ENCODE results near the gene SLC16A5. TPM values are rescaled to one million over a fixed set of nuclear protein-coding genes. Genes with fewer than 3 reads are reported as not detected.
A peak's percentile ranks its signal among the peaks of the same experiment; 100 is the strongest.
"Not testable (repeated sequence)": the region's sequence is repeated elsewhere in the genome, so short reads cannot be mapped to it uniquely, and the experiment has no call there.

Gene SLC16A5
- total RNA-seq, 6 experiments from 2014 or later: 1.2 to 3.7 (median 1.7) TPM

GRCh38 chr17:75124041-75124818 lies 36.5 kb downstream of the SLC16A5 start:
- H3K36me3 ChIP-seq: no peaks in the 10 kb centered on the region
- no peaks in the 10 kb centered on the region for H3K27me3 ChIP-seq
- ATAC-seq (peak; percentile 70 to 95 (median 75)), DNase-seq (peak in 2 of 3 donors; percentile 71 to 80)
- H3K4me1 ChIP-seq: peaks cover 0 to 3% (median 0%) of the 10 kb centered on the region in 4 donors
- no peak overlapping the region for H3K4me3 ChIP-seq
- no peaks in the 10 kb centered on the region for H3K9me3 ChIP-seq
- WGBS (ENCODE audit: insufficient coverage, low coverage, low lambda C conversion rate, missing lambda C conversion rate): 79% methylated on average over 2 of the region's 19 CpGs
- intact Hi-C loops (cut with DNase I): no loop called here
- TF ChIP-seq CTCF (IDR thresholded peaks at IDR 0.05): no peak
- no peak for TF ChIP-seq POLR2A (IDR thresholded peaks at IDR 0.05)
- peak overlapping the region in 2 of 3 donors; percentile 18 to 43 for H3K27ac ChIP-seq

- TF ChIP-seq POLR2A (IDR thresholded peaks at IDR 0.05) (no peak), CTCF (IDR thresholded peaks at IDR 0.05) (no peak)
- DNase-seq (no peak), ATAC-seq (no peak)
- H3K27me3 ChIP-seq: no peaks in the 10 kb centered on the region
- H3K27ac ChIP-seq: peak overlapping the region in 2 of 3 donors; percentile 18 to 43
- H3K9me3 ChIP-seq: no peaks in the 10 kb centered on the region
- no CpG with 5 or more reads among the region's 4 CpGs for WGBS (ENCODE audit: insufficient coverage, low coverage, low lambda C conversion rate, missing lambda C conversion rate)
- H3K4me1 ChIP-seq: peaks cover 0 to 3% (median 0%) of the 10 kb centered on the region in 4 donors
- intact Hi-C loops (cut with DNase I): no loop called here
- no peak overlapping the region for H3K4me3 ChIP-seq
- no peaks in the 10 kb centered on the region for H3K36me3 ChIP-seq
These were observed 37.0 kb downstream of the SLC16A5 start for GRCh38 chr17:75124819-75125162.

DNA sequence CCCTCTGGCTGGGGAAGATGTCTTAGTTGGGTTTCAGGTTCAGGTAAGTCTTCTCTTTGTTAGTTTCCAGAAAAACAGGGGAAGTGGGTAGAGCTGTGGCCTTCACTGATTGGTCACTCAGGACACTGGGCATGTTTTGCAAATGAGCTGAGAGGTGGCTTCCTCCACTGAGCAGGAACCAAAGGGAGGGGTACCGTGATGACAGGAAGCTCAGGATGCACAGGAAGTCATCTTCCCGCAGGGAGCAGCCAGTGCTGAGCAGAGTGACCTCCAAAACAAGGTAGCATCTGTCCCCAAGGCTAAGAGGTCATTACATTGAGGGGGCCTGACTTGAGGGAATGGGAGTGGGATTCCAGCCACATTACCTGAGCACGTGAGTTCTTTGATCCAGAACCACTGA lies 38.2 kb downstream of the SLC16A5 start:
- intact Hi-C loops (cut with DNase I): no loop called here
- peak in 1 of 3 donors; percentile 46 for DNase-seq
- Histone ChIP-seq H3K9me3 (no peaks in the 10 kb centered on the region), H3K4me1 (peaks cover 0 to 6% (median 2%) of the 10 kb centered on the region in 4 donors), H3K36me3 (no peaks in the 10 kb centered on the region), H3K4me3 (no peak overlapping the region), H3K27ac (no peak overlapping the region), H3K27me3 (no peaks in the 10 kb centered on the region)
- TF ChIP-seq CTCF (IDR thresholded peaks at IDR 0.05): no peak
- TF ChIP-seq POLR2A (IDR thresholded peaks at IDR 0.05): no peak
- WGBS (ENCODE audit: insufficient coverage, low coverage, low lambda C conversion rate, missing lambda C conversion rate): no CpG with 5 or more reads among the region's 3 CpGs
- no peak for ATAC-seq

DNA sequence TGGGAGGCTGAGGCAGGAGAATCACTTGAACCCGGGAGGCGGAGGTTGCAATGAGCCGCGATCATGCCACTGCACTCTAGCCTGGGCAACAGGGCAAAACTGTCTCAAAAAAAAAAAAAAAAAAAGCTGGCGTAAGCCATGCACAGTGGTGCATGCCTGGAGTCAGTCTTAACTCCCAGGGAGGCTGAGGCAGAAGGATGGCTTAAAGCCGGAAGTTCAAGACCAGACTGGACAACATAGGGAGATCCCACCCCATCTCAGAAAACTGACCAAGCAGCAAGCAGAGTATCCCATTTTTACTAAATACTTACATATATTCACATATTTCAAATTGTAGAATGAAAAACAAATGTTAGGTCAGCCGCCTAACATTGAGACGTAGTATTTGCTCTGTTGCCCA lies 39.2 kb downstream of the SLC16A5 start:
- Histone ChIP-seq H3K9me3 (no peaks in the 10 kb centered on the region), H3K27me3 (no peaks in the 10 kb centered on the region), H3K36me3 (no peaks in the 10 kb centered on the region), H3K27ac (no peak overlapping the region), H3K4me3 (no peak overlapping the region), H3K4me1 (peaks cover 0 to 6% (median 2%) of the 10 kb centered on the region in 4 donors)
- no peak for ATAC-seq
- 94% methylated on average over 3 of the region's 8 CpGs for WGBS (ENCODE audit: insufficient coverage, low coverage, low lambda C conversion rate, missing lambda C conversion rate)
- intact Hi-C loops (cut with DNase I): no loop called here
- peak in 1 of 3 donors; percentile 15 for DNase-seq
- TF ChIP-seq CTCF (IDR thresholded peaks at IDR 0.05): no peak
- no peak for TF ChIP-seq POLR2A (IDR thresholded peaks at IDR 0.05)

DNA sequence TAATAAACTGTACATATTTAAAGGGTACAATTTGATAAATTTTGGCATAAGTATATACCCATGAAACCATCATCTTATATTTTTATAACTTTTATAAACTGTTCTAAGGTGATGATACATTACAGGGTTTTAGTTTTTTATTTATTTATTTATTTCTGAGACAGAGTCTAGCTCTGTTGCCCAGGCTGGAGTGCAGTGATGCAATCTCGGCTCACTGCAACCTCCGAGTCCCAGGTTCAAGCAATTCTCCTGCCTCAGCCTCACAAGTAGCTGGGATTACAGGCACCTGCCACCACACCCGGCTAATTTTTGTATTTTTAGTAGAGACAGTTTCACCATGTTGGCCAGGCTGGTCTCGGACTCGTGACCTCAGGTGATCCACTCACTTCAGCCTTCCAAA lies 40.2 kb downstream of the SLC16A5 start:
- DNase-seq; intact Hi-C loops (cut with DNase I); H3K27me3 ChIP-seq; H3K27ac ChIP-seq; H3K36me3 ChIP-seq; H3K4me3 ChIP-seq; H3K4me1 ChIP-seq; H3K9me3 ChIP-seq; ATAC-seq: not testable (repeated sequence)
- 75% methylated on average over 5 of the region's 5 CpGs for WGBS (ENCODE audit: insufficient coverage, low coverage, low lambda C conversion rate, missing lambda C conversion rate)
